Measurements from ENCODE around the gene FLRT3.

GRCh38 chr20:14341801-14342200 lies 4.4 kb upstream of the FLRT3 start:
- no peak for TF ChIP-seq CTCF (conservative IDR thresholded peaks at IDR 0.05; ENCODE audit: low read depth, low read length)
- no peak for TF ChIP-seq EZH2 (IDR thresholded peaks at IDR 0.05; ENCODE audit: borderline replicate concordance, low read depth, low read length, poor library complexity, severe bottlenecking)

Measured in A673 (cell line).